Neural crest cell (in vitro differentiated cells): ENCODE results near the gene GLTP. TPM values are rescaled to one million over a fixed set of nuclear protein-coding genes. Genes with fewer than 3 reads are reported as not detected.

Experiments used
- DNase-seq: peaks from one replicate; pipeline ENCODE4 v3.0.0; 2021; ENCODE audit warnings: low read depth, mixed read lengths, low spot score
- H3K27ac Mint-ChIP-seq: one replicate; pipeline ENCODE4 v1.8.0; 2021; ENCODE audit warnings: mild to moderate bottlenecking, mixed read lengths; ENCODE audit not compliant: unreplicated experiment
- H3K27me3 Mint-ChIP-seq: 2 replicates; pipeline ENCODE4 v1.8.0; 2021; ENCODE audit warnings: low read depth, mild to moderate bottlenecking, mixed read lengths
- H3K36me3 Mint-ChIP-seq: 2 replicates; pipeline ENCODE4 v1.8.0; 2021; ENCODE audit warnings: low read depth, mild to moderate bottlenecking, mixed read lengths
- H3K4me1 Mint-ChIP-seq: 2 replicates; pipeline ENCODE4 v1.8.0; 2021; ENCODE audit warnings: mixed read lengths
- H3K4me3 Mint-ChIP-seq: one replicate; pipeline ENCODE4 v1.8.0; 2021; ENCODE audit warnings: mild to moderate bottlenecking, mixed read lengths
- H3K9me3 Mint-ChIP-seq: 2 replicates; pipeline ENCODE4 v1.8.0; 2021; ENCODE audit warnings: mixed read lengths
- total RNA-seq: library from RNA; stranded (reverse); gene quantifications from 2 replicates; pipeline ENCODE4 v1.2.1, GENCODE V29; 2021
- TF ChIP-seq, protein P1 (sequence below): fragments of 200-600 bp; sonication (generic); conservative IDR thresholded peaks from 2 replicates; pipeline ENCODE4 v1.5.0; 2021; ENCODE audit warnings: antibody characterized with exemption, mild to moderate bottlenecking

The GLTP gene
- total RNA-seq, 1 donor from 2014 or later = 34.0 TPM

DNA sequence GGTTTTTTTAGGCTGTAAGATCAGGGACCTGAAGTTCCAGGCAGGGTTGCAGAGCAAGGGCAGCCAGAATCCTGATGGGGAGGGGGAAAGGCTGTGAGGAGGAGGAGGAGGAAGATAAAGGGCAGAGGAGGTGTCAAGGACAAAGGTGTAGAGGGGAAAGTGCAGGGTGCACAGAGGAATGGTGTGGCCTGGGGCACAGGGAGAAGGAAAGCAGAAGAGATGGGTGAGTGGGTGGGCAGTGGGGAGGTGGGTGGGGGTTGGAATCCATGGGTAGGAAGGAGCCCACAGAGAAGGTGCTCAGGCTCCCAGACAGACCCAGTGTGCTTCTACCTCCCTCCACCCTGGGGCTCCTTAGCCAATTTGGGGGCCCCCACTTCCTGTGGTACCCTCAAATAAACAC is 58.4 kb downstream of the GLTP start:
- Mint-ChIP-seq H3K4me3 (no peak overlapping the region), H3K4me1 (peaks cover 31% of the 10 kb centered on the region), H3K27me3 (no peaks in the 10 kb centered on the region), H3K27ac (no peak overlapping the region), H3K36me3 (no peaks in the 10 kb centered on the region), H3K9me3 (no peaks in the 10 kb centered on the region)
- TF ChIP-seq, protein P1, sequence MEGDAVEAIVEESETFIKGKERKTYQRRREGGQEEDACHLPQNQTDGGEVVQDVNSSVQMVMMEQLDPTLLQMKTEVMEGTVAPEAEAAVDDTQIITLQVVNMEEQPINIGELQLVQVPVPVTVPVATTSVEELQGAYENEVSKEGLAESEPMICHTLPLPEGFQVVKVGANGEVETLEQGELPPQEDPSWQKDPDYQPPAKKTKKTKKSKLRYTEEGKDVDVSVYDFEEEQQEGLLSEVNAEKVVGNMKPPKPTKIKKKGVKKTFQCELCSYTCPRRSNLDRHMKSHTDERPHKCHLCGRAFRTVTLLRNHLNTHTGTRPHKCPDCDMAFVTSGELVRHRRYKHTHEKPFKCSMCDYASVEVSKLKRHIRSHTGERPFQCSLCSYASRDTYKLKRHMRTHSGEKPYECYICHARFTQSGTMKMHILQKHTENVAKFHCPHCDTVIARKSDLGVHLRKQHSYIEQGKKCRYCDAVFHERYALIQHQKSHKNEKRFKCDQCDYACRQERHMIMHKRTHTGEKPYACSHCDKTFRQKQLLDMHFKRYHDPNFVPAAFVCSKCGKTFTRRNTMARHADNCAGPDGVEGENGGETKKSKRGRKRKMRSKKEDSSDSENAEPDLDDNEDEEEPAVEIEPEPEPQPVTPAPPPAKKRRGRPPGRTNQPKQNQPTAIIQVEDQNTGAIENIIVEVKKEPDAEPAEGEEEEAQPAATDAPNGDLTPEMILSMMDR = no peak
- DNase-seq = no peak

DNA sequence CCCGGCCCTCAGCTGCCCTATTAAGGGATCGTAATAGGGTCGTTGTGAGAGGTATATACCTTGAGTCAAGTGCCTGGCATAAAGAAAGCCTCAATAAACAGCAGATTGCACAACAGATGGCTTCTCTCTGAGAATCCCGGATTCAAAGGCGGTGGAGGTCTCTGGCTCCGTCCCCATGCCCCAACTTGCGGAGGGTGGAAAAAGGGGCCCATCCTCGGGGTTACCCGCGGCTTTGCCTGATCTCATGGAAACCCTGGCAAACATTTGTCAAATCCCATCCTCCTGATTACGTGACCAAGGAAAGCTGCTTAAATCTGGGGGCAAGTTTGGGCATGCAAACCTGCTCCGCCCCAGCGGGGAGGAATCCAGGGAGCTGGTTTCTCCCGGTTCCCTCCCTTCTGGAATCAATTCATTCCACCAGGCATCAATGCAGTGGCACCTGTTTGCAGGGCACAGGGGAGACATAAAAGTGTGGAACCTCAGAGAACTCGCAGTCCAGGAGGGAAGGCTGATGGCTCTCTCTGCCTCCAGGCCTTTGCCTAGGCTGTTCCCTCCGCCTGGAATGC is 59.4 kb downstream of the GLTP start:
- H3K4me3 Mint-ChIP-seq = no peak overlapping the region

DNA sequence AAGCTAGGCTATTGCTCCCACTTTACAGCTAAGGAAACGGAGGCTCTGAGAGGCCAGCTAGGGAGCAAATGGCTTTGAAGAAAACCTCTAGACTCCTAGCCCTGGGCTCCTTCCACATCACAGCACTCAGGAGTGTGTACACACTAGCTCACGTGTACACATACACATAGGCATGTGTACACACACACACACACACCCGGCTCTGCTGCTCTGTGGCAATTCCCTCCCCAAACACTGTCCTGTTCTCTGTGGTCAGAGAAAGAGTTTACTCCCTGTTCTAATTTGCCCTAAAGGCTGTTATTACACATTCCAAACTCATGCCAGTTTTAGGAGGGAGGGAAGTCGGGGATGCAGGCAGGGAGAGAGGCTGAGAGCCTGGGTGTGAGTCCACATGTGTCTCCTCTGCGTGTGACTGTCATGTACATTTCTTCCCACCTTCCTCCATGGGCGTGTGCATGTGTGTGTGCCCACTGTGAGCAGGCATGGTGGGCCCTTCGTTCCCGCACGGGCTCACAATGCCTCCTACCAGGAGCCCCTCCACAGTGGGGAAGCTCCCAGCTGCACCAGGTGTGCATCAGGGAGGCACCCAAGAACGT is 61.3 kb downstream of the GLTP start:
- no peaks in the 10 kb centered on the region for H3K27me3 Mint-ChIP-seq
- H3K36me3 Mint-ChIP-seq = no peaks in the 10 kb centered on the region
- no peak overlapping the region for H3K4me3 Mint-ChIP-seq
- no peak for DNase-seq
- peaks cover 25% of the 10 kb centered on the region for H3K4me1 Mint-ChIP-seq
- TF ChIP-seq, protein P1 = no peak
- H3K27ac Mint-ChIP-seq = no peak overlapping the region
- H3K9me3 Mint-ChIP-seq = no peaks in the 10 kb centered on the region

More for the DNA sequence above, 59.4 kb downstream of the GLTP start:
- TF ChIP-seq, protein P1 = no peak
- Mint-ChIP-seq H3K9me3 (no peaks in the 10 kb centered on the region), H3K27me3 (no peaks in the 10 kb centered on the region), H3K27ac (no peak overlapping the region), H3K4me1 (peaks cover 25% of the 10 kb centered on the region), H3K36me3 (no peaks in the 10 kb centered on the region)
- no peak for DNase-seq

DNA sequence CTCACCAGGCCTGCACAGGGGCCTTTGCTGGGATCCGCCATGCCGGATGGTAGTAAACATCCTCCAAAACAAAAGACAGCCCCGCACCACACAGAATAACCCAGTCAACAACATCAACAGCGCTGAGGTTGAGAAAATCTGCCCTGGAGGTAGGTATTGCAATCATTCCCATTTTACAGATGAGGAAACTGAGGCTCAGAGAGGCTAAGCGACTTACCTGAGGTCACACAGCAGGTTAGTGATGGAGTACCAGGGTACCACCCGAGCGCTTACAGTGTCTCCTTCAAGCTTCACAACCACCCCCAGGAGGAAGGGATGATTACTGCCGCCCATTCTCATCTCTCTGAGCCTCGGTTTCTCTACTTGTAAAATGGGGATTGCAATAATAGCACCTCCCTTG is 62.1 kb downstream of the GLTP start:
- TF ChIP-seq, protein P1 = no peak
- no peak overlapping the region for H3K27ac Mint-ChIP-seq
- no peak for DNase-seq
- no peaks in the 10 kb centered on the region for H3K9me3 Mint-ChIP-seq
- H3K4me1 Mint-ChIP-seq = peaks cover 20% of the 10 kb centered on the region
- no peaks in the 10 kb centered on the region for H3K27me3 Mint-ChIP-seq
- no peaks in the 10 kb centered on the region for H3K36me3 Mint-ChIP-seq
- no peak overlapping the region for H3K4me3 Mint-ChIP-seq

DNA sequence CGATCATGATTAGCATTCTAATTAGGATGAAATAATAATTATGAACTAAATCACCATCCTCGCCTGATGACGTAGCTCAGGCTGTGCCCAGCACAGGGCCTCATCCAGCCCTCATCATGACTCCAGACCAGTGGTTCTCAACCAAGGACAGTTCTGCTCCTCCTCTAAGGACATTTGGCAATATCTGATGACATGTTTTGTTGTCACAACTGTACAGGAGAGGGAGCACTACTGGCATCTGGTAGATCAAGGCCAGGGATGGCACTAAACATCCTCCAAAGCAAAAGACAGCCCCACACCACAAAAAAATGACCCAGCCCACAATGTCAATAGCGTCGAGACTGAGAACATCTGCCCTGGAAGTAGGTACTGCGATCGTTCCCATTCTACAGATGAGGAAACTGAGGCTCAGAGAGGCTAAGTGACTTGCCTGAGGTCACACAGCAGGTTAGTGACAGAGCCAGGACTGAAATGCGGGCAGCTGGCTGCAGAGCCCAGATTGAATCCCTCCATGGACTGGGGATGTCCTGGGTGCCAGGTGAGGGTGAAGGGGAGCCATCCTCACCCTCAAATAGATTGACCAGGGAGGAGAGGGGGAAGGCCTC is 62.6 kb downstream of the GLTP start:
- peaks cover 17% of the 10 kb centered on the region for H3K4me1 Mint-ChIP-seq
- no peak overlapping the region for H3K27ac Mint-ChIP-seq
- no peaks in the 10 kb centered on the region for H3K9me3 Mint-ChIP-seq
- no peaks in the 10 kb centered on the region for H3K36me3 Mint-ChIP-seq
- DNase-seq = no peak
- TF ChIP-seq, protein P1 = no peak
- no peaks in the 10 kb centered on the region for H3K27me3 Mint-ChIP-seq
- H3K4me3 Mint-ChIP-seq = no peak overlapping the region
